ENCODE results near the gene RASA4.
"Not testable (repeated sequence)": the region's sequence is repeated elsewhere in the genome, so short reads cannot be mapped to it uniquely, and the experiment has no call there.

GRCh38 chr7:102611013-102611674 is 5.4 kb downstream of the RASA4 start:
- not testable (repeated sequence) for TF ChIP-seq POLR2A, CTCF (IDR thresholded peaks at IDR 0.05)

Measured in thyroid gland (tissue), 4 donors.